DOHH2 (cell line): Measurements from ENCODE around the gene MYL9.

Experiments used
- H3F3A ChIP-seq: fragments of 200-600 bp; sonication (generic), shearing (Covaris generic); 2 replicates; pipeline ENCODE4 v1.6.0; 2016; ENCODE audit warnings: antibody characterized with exemption, mild to moderate bottlenecking; ENCODE audit not compliant: control insufficient read depth, insufficient read depth
- H3K27ac ChIP-seq: fragments of 200-600 bp; sonication (generic); 2 replicates; pipeline ENCODE4 v1.5.1; 2014; ENCODE audit warnings: low read depth, mild to moderate bottlenecking, low read length, moderate library complexity
- H3K27me3 ChIP-seq: fragments of 200-600 bp; sonication (generic); 2 replicates; pipeline ENCODE4 v1.6.1; 2014; ENCODE audit warnings: mild to moderate bottlenecking, low read length, mixed read lengths; ENCODE audit not compliant: control insufficient read depth
- H3K36me3 ChIP-seq: fragments of 200-600 bp; sonication (generic); 2 replicates; pipeline ENCODE4 v1.6.1; 2014; ENCODE audit warnings: mild to moderate bottlenecking, low read length, moderate library complexity, mixed read lengths; ENCODE audit not compliant: control insufficient read depth
- H3K4me1 ChIP-seq: fragments of 200-600 bp; sonication (generic); 2 replicates; pipeline ENCODE4 v1.6.1; 2014; ENCODE audit warnings: mild to moderate bottlenecking, low read length, mixed read lengths; ENCODE audit not compliant: control insufficient read depth
- H3K4me2 ChIP-seq: fragments of 200-600 bp; sonication (generic); 2 replicates; pipeline ENCODE4 v1.6.0; 2014; ENCODE audit warnings: mild to moderate bottlenecking, low read length, moderate library complexity
- H3K4me3 ChIP-seq: fragments of 200-600 bp; sonication (generic); 2 replicates; pipeline ENCODE4 v1.5.1; 2014; ENCODE audit warnings: mild to moderate bottlenecking, low read length, mixed read lengths
- H3K79me2 ChIP-seq: fragments of 200-600 bp; sonication (generic); 2 replicates; pipeline ENCODE4 v1.6.1; 2014; ENCODE audit warnings: mild to moderate bottlenecking, low read length, mixed read lengths; ENCODE audit not compliant: control insufficient read depth
- H3K9me2 ChIP-seq: fragments of 200-600 bp; sonication (generic); replicated peaks from 2 replicates; pipeline ENCODE4 v1.6.1; 2014; ENCODE audit warnings: mild to moderate bottlenecking, low read length, mixed read lengths; ENCODE audit not compliant: control insufficient read depth
- H3K9me3 ChIP-seq: fragments of 200-600 bp; sonication (generic); 2 replicates; pipeline ENCODE4 v1.6.1; 2014; ENCODE audit warnings: antibody characterized with exemption, low read length, mixed read lengths; ENCODE audit not compliant: control insufficient read depth, insufficient read depth
- H4K20me1 ChIP-seq: fragments of 200-600 bp; sonication (generic); 2 replicates; pipeline ENCODE4 v1.6.0; 2014; ENCODE audit warnings: low read depth, mild to moderate bottlenecking, antibody characterized with exemption, low read length, moderate library complexity; ENCODE audit not compliant: control insufficient read depth, insufficient read depth
- CTCF ChIP-seq: fragments of 200-600 bp; sonication (generic); IDR thresholded peaks from one replicate; pipeline ENCODE4 v1.5.1; 2014; ENCODE audit warnings: antibody characterized with exemption, mild to moderate bottlenecking, low read depth, low read length; ENCODE audit not compliant: poor library complexity, severe bottlenecking
- EZH2phosphoT487 ChIP-seq: fragments of 200-600 bp; sonication (generic); IDR thresholded peaks from 2 replicates; pipeline ENCODE4 v1.6.1; 2017; ENCODE audit warnings: borderline replicate concordance, mild to moderate bottlenecking, antibody characterized with exemption, low read length, moderate library complexity, mixed read lengths

MYL9 gene

GRCh38 chr20:36576081-36576445 lies 34.7 kb downstream of the MYL9 start:
- H3K27ac ChIP-seq = no peak overlapping the region
- H3K36me3 ChIP-seq = peaks cover 56% of the 10 kb centered on the region
- TF ChIP-seq EZH2phosphoT487 = no peak
- TF ChIP-seq CTCF = no peak
- peak overlapping the region; percentile 93 for H3K4me2 ChIP-seq
- no peak overlapping the region; the same call in 1 of the 2 replicates for H3K4me3 ChIP-seq
- H3K9me2 ChIP-seq = no peaks in the 10 kb centered on the region
- H3K27me3 ChIP-seq = no peaks in the 10 kb centered on the region
- peaks cover 16% of the 10 kb centered on the region for H3F3A ChIP-seq
- H3K79me2 ChIP-seq = peaks cover 72% of the 10 kb centered on the region
- H4K20me1 ChIP-seq = peaks cover 21% of the 10 kb centered on the region
- no peaks in the 10 kb centered on the region for H3K9me3 ChIP-seq
- H3K4me1 ChIP-seq = peaks cover 27% of the 10 kb centered on the region

- H3K9me2 ChIP-seq = no peaks in the 10 kb centered on the region
- no peak for TF ChIP-seq EZH2phosphoT487
- TF ChIP-seq CTCF = no peak
- peaks cover 77% of the 10 kb centered on the region for H3K36me3 ChIP-seq
- no peak overlapping the region for H3K4me2 ChIP-seq
- no peak overlapping the region for H3K4me3 ChIP-seq
- H3K79me2 ChIP-seq = peaks cover 66% of the 10 kb centered on the region
- H3K9me3 ChIP-seq = no peaks in the 10 kb centered on the region
- no peaks in the 10 kb centered on the region for H3K27me3 ChIP-seq
- H3F3A ChIP-seq = no peaks in the 10 kb centered on the region
- no peak overlapping the region for H3K27ac ChIP-seq
- H4K20me1 ChIP-seq = peaks cover 21% of the 10 kb centered on the region
- peaks cover 14% of the 10 kb centered on the region for H3K4me1 ChIP-seq
Observed at GRCh38 chr20:36578356-36579041, 37.2 kb downstream of the MYL9 start.

- Histone ChIP-seq H3K9me2 (no peaks in the 10 kb centered on the region), H3K27me3 (no peaks in the 10 kb centered on the region), H3K36me3 (peaks cover 74% of the 10 kb centered on the region), H3K9me3 (no peaks in the 10 kb centered on the region), H3K79me2 (peaks cover 50% of the 10 kb centered on the region), H3K4me2 (no peak overlapping the region), H4K20me1 (peaks cover 21% of the 10 kb centered on the region), H3K4me1 (peaks cover 12% of the 10 kb centered on the region), H3K4me3 (no peak overlapping the region), H3K27ac (no peak overlapping the region), H3F3A (no peaks in the 10 kb centered on the region)
- TF ChIP-seq EZH2phosphoT487 (no peak), CTCF (no peak)
Observed at GRCh38 chr20:36579996-36580545, 38.8 kb downstream of the MYL9 start.
